Measurements from ENCODE around the gene CD209.

CD209 gene

GRCh38 chr19:7706188-7706954 is 41.0 kb downstream of the CD209 start:
- DNase-seq (ENCODE audit: low read depth in 2 of 2): no peak

- DNase-seq (ENCODE audit: low read depth in 2 of 2): peak; percentile 32 to 43
Observed at GRCh38 chr19:7705387-7706187, 41.7 kb downstream of the CD209 start.

GRCh38 chr19:7704280-7705060 is 42.9 kb downstream of the CD209 start:
- DNase-seq (ENCODE audit: low read depth in 2 of 2): no peak

- DNase-seq (ENCODE audit: low read depth in 2 of 2): no peak
Observed at GRCh38 chr19:7703332-7703731, 44.0 kb downstream of the CD209 start.

DNA sequence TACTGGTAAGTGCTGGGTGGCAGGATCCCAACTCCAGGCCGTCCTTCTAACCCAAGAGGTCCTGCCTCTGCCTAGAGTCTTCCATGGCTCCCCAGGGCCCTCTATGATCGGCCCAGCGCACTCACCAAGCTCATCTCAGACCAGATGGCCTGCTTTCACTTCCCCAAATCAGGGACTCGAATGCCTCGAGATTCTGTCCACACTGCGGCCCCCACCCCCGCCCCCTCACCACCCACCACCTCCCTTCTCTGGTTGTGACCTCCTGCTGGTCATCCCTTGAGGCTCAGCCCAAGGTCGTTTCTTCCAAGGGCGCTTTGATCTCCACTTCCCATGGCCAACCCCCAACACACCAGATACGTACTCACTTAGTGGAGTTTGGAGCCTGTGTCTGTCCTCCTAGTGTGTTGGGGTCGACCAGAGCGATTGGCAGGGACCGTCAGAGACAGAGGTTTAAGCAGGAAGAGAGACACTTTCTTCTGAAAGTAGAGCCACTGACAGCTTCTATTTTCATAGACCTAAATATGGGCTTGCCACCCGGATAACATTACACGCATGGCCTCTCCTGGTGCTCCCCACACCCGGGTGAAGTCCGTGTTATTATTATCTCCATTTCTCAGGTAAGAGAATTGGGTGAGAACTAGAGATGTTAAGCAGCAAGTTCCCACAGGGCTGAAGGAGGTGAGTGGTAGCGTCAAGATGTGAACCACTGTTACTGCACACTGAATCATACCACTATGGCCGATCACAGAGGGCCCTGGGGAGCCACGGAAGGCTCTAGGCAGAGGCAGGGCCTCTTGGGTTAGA is 45.5 kb downstream of the CD209 start, which contains the start of gene FCER2:
TSS of gene FCER2 (minus strand) at position 478 of the 804 bp plus-strand sequence. CDS start 2,371 bp downstream, outside the sequence.
- DNase-seq (ENCODE audit: low read depth in 2 of 2): no peak

DNA sequence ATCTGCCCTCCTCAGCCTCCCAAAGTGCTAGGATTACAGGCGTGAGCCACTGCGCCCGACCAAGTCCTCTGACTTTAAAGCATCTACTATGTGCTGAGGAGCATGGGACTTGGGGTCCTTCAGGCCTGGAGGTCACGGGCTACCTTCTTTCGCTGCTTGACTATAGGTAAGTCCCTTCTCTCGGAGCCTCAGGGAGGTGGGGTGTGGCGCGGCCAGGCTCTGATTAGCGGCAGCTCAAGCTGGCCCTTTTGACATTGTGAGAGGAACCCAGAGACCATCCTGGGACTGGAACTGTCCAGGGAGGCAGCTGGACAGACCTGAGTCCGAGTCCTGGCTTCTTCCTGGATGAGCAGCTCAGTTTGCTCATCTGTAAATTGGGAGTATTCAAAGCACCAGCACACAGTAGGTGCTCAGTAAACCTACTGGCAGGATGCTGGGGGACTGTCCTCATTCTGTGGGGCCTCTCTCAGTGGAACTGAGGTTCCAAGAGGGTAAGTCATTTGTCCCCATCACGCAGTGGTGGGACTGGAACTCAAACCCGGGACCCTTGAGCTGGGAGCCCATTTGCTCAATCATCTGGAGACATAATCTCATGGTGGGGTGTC is 46.2 kb downstream of the CD209 start:
- DNase-seq (ENCODE audit: low read depth in 2 of 2): no peak

- no peak for DNase-seq (ENCODE audit: low read depth in 2 of 2)
Observed at GRCh38 chr19:7699417-7700401, 47.6 kb downstream of the CD209 start.

DNA sequence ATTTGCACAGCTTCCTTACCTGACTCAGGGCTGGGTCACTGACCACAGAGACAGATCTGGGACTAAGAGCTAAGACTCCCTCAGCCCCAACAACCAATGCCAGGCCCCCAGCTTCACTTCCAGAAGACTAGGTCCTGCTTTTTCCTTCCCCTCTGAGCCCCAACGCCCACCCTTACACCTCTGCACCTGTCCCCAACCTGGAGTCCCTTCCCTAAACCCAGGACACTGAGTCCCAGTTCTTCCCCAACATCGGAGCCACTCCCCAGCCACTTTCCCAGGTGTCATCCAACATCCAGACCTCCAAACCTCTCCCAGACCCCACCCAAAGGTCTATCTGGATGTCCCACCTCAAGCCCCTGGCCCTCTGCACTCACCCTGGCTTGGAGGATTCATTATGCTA is 48.3 kb downstream of the CD209 start:
- no peak for DNase-seq (ENCODE audit: low read depth in 2 of 2)

DNA sequence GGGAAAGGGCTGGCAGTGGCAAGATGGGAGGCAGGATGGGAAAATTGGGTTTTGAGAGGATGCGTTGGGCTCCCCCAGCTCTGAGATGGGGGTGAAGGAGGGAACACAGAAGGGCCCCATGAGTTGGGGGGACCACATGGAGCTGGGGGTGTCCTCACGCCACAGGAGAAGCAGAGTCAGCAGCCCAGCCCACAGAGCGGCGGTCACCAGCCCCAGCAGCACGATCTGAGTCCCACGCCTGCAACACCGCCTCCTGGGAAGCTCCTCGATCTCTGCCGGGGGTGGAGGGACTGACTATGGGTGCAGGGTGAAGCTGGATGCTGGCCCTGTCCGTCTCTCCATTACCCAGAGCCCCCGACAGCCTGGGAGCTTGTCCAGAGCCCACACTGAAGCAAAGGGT is 48.8 kb downstream of the CD209 start:
- no peak for DNase-seq (ENCODE audit: low read depth in 2 of 2)

DNA sequence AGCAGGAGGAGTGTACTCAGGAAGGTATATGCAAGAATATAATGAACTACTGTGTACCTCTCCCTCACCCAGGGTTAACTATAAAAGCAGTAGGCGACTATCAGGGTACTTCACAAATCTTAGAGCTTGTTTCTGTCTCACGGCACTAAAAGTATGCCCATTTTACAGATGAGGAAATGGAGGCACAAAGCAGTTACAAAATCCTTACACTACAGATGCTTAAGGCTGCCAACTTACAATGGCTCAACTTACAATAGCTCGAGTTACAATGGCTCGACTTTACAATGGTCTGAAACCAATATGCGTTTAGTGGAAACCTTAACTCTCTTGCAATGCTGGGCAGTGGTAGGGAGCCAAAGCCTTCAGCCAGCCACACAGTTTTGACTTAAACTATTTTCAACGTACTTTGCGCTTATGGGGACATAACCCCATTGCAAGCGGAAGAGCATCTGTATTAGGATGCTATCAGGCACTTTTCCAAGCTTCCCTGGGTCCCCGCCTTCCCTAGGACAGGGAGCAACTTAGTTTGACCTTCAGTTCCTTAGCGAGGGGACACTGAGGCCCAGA is 49.5 kb downstream of the CD209 start:
- DNase-seq (ENCODE audit: low read depth in 2 of 2): no peak

GRCh38 chr19:7694499-7694898 is 52.8 kb downstream of the CD209 start:
- DNase-seq (ENCODE audit: low read depth in 2 of 2): no peak

DNA sequence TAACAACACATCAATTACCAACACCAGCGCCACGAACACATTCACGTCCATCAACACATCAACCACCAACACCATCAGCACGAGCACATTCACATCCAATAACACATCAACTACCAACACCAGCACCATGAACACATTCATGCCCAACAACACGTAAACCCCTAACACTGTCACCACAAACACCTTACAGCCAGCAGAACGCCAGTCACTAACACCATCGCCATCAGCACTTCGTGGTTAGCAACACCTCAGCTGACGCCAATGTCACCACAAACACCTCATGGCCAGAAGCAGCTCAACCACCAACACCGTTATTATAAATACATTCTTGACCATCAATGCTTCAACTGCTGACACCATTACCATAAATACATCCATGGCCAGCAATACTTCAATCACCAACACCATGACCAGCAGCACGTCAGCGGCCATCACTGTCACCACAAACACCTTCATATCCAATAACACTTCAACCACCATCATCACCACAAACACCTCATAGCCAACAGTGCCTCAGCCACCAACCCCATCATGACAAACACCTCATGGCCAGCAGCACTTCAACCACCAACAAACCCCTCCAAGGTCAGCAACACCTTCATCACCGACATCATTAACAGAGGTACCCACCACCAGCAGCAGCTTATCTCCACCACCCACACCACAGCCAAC is 54.8 kb downstream of the CD209 start:
- DNase-seq (ENCODE audit: low read depth in 2 of 2): no peak

DNA sequence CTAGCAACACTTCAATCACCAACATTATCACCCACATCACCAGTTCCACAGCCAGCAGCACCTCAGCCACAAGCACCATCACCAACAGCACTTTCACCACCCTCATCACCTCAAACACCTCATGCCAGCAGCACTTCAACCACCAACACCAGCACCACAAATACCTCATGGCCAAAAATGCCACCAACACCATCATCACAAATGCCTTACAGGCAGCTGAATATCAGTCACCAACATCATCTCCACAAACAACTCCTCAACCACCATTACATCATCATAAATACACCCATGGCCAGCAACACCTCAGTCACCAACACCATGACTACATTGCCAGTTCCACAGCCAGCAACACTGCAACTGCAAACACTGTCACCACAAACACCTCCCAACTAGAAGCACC is 55.8 kb downstream of the CD209 start:
- DNase-seq (ENCODE audit: low read depth in 2 of 2): no peak

DNA sequence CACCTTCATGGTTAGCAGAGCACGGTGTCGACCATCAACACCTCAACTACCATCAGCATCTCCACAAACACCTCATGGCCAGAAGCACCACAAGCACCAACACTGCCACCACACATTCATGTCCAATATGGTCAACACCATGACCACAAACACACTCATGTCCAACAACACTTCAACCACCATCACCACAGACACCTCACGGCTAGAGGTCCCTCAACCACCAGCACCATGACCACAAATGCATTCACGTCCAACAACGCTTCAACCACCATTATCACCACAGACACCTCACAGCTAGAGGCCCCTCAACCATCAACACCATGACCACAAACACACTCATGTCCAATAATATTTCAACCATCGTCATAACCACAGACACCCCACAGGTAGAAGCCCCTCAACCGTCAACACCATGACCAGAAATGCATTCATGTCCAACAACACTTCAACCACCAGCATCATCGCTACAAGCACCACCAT is 56.5 kb downstream of the CD209 start:
- DNase-seq (ENCODE audit: low read depth in 2 of 2): no peak

Measured in stimulated activated CD8-positive, alpha-beta memory T cell treated with anti-CD3 and anti-CD28 coated beads, Interleukin-7, amount 100 ng/mL, for 1 hour (primary cell).